Endothelial cell (in vitro differentiated cells): ENCODE data around the gene DRC1. TPM values are rescaled to one million over a fixed set of nuclear protein-coding genes. Genes with fewer than 3 reads are reported as not detected.

ENCODE experiments used
- DNase-seq: peaks from one replicate; pipeline ENCODE4 v3.0.0; 2021; ENCODE audit warnings: low spot score
- H3K27ac Mint-ChIP-seq: one replicate; pipeline ENCODE4 v1.8.0; 2021; ENCODE audit warnings: mixed read lengths, inconsistent platforms; ENCODE audit not compliant: unreplicated experiment
- H3K27me3 Mint-ChIP-seq: one replicate; pipeline ENCODE4 v1.8.0; 2021; ENCODE audit warnings: mild to moderate bottlenecking, moderate library complexity, mixed read lengths, inconsistent platforms; ENCODE audit not compliant: unreplicated experiment
- H3K36me3 Mint-ChIP-seq: one replicate; pipeline ENCODE4 v1.8.0; 2021; ENCODE audit warnings: mild to moderate bottlenecking, low read depth, mixed read lengths, inconsistent platforms; ENCODE audit not compliant: unreplicated experiment
- H3K4me1 Mint-ChIP-seq: one replicate; pipeline ENCODE4 v1.8.0; 2021; ENCODE audit warnings: mild to moderate bottlenecking, mixed read lengths, inconsistent platforms; ENCODE audit not compliant: unreplicated experiment
- H3K4me3 Mint-ChIP-seq: one replicate; pipeline ENCODE4 v1.8.0; 2021; ENCODE audit warnings: mild to moderate bottlenecking, mixed read lengths, inconsistent platforms; ENCODE audit not compliant: unreplicated experiment
- H3K9me3 Mint-ChIP-seq: one replicate; pipeline ENCODE4 v1.8.0; 2021; ENCODE audit warnings: mixed read lengths, inconsistent platforms; ENCODE audit not compliant: unreplicated experiment
- CTCF ChIP-seq: fragments of 200-600 bp; sonication (generic); IDR thresholded peaks from one replicate; pipeline ENCODE4 v1.5.0; 2021; ENCODE audit warnings: antibody characterized with exemption; ENCODE audit not compliant: unreplicated experiment
- total RNA-seq: library from RNA; stranded (reverse); fragmentation: NEBNext Ultra II Directional; extraction: Animal tissue kit (Norgen Biotek cat#: 25700); gene quantifications from one replicate; pipeline ENCODE4 v1.2.1, GENCODE V29; 2021; ENCODE audit not compliant: unreplicated experiment

The DRC1 gene
- total RNA-seq, 1 donor from 2014 or later, result 0.36 TPM

GRCh38 chr2:26485099-26485498 is 83.4 kb downstream of the DRC1 start:
- no peak for DNase-seq
- H3K9me3 Mint-ChIP-seq, result no peaks in the 10 kb centered on the region
- H3K36me3 Mint-ChIP-seq, result no peaks in the 10 kb centered on the region
- H3K4me3 Mint-ChIP-seq, result no peak overlapping the region
- H3K4me1 Mint-ChIP-seq, result no peaks in the 10 kb centered on the region
- peaks cover 12% of the 10 kb centered on the region for H3K27me3 Mint-ChIP-seq
- no peak overlapping the region for H3K27ac Mint-ChIP-seq
- TF ChIP-seq CTCF, result no peak

- no peaks in the 10 kb centered on the region for H3K36me3 Mint-ChIP-seq
- DNase-seq, result no peak
- no peak overlapping the region for H3K27ac Mint-ChIP-seq
- TF ChIP-seq CTCF, result no peak
- no peaks in the 10 kb centered on the region for H3K4me1 Mint-ChIP-seq
- no peaks in the 10 kb centered on the region for H3K9me3 Mint-ChIP-seq
- H3K4me3 Mint-ChIP-seq, result no peak overlapping the region
- peaks cover 13% of the 10 kb centered on the region for H3K27me3 Mint-ChIP-seq
These were observed 84.2 kb downstream of the DRC1 start for GRCh38 chr2:26485725-26486418.

- no peaks in the 10 kb centered on the region for H3K36me3 Mint-ChIP-seq
- H3K27ac Mint-ChIP-seq, result no peak overlapping the region
- no peaks in the 10 kb centered on the region for H3K4me1 Mint-ChIP-seq
- TF ChIP-seq CTCF, result no peak
- no peak overlapping the region for H3K4me3 Mint-ChIP-seq
- H3K27me3 Mint-ChIP-seq, result peaks cover 12% of the 10 kb centered on the region
- no peak for DNase-seq
- H3K9me3 Mint-ChIP-seq, result no peaks in the 10 kb centered on the region
These were observed 85.1 kb downstream of the DRC1 start for GRCh38 chr2:26486789-26487188.

- DNase-seq, result no peak
- Mint-ChIP-seq H3K27ac (no peak overlapping the region), H3K4me1 (no peaks in the 10 kb centered on the region), H3K27me3 (peaks cover 12% of the 10 kb centered on the region), H3K4me3 (no peak overlapping the region), H3K36me3 (no peaks in the 10 kb centered on the region), H3K9me3 (no peaks in the 10 kb centered on the region)
- TF ChIP-seq CTCF, result no peak
These were observed 85.5 kb downstream of the DRC1 start for GRCh38 chr2:26487192-26487591.

- no peaks in the 10 kb centered on the region for H3K9me3 Mint-ChIP-seq
- no peaks in the 10 kb centered on the region for H3K36me3 Mint-ChIP-seq
- H3K4me3 Mint-ChIP-seq, result no peak overlapping the region
- no peak overlapping the region for H3K27ac Mint-ChIP-seq
- no peak for DNase-seq
- no peaks in the 10 kb centered on the region for H3K4me1 Mint-ChIP-seq
- TF ChIP-seq CTCF, result no peak
- H3K27me3 Mint-ChIP-seq, result peaks cover 9% of the 10 kb centered on the region
These were observed 86.9 kb downstream of the DRC1 start for GRCh38 chr2:26488463-26489212.
